NCI-H526 treated with DMSO at 0.1 percent for 48 hours (cell line): Measurements from ENCODE around the gene USH1C.

ENCODE experiments used
- DNase-seq: peaks from one replicate; lab custom pipeline; 2025; lab: John Stamatoyannopoulos, UW

Gene USH1C

DNA sequence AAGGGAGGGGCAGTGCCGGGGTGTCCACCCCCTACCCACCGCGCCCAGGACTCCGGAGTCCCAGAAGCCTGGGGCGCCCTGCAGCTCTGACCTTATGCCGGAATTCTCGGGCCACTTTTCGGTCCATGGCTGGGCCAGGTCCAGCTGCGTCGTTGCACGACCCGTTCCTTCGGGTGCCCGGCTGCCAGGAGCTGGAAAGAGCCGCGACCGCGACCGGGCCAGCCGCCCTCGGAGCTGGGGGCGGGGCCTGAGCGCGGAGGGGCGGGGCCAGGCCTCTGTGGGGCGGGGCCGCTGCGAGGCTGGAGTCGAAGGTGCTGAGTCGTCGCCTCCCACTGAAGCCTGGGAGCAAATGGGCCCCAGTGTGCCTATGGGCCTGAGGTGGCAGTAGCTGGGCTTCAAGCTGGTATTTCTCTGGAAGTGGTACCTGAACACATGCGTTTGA is at the start of gene USH1C:
TSS of gene USH1C (minus strand) at position 236 of the 442 bp plus-strand sequence. CDS start at position 127, 109 bp downstream.
- DNase-seq = peak; percentile 57

GRCh38 chr11:17593466-17594245 is 49.4 kb upstream of the USH1C start:
- no peak for DNase-seq

GRCh38 chr11:17591293-17591692 is 47.1 kb upstream of the USH1C start:
- no peak for DNase-seq

DNA sequence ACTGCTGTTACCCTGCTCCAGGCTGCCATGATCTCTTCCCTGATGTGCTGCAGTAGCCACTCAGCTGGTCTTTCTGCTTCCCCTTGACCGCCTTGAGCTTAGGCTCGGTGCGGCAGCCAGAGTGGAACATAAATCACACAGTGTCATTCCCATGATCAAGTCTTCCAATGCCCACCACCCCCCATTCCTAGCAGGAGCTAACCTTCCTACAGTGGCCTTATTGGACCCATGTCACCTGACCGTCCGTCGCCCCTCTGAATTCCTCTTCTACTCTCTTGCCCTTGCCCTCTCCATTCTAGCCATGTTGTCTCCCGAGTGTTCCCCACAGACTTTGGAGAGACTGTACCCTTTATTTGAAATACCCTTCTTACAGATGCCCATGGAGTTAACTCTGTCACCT is 46.2 kb upstream of the USH1C start:
- no peak for DNase-seq

- no peak for DNase-seq
These were observed 44.5 kb upstream of the USH1C start for GRCh38 chr11:17588721-17589120.

- DNase-seq = no peak
These were observed 44.0 kb upstream of the USH1C start for GRCh38 chr11:17588166-17588565.

GRCh38 chr11:17585911-17586695 is 41.9 kb upstream of the USH1C start:
- no peak for DNase-seq

- DNase-seq = no peak
These were observed 37.5 kb upstream of the USH1C start for GRCh38 chr11:17581732-17582053.

GRCh38 chr11:17581036-17581731 is 37.0 kb upstream of the USH1C start:
- no peak for DNase-seq

DNA sequence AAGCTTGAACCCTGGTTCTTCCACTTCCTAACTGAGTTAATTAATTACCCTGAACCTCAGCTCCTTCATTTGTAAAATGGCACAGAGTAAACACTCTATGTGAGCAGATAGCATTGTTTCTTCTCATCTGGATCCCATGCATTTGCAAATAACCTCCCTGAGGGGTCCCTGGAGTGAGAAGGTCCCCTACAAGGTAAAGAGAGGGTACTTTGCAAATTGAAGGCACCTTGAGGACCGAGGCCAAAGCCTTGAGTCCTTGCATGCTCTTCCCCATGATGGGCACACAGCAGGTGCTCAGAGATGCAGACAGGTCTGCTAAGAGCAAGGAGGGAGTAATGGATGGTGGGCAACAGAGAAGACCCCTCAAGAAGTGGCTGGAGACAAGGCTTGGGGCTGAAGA is 36.1 kb upstream of the USH1C start:
- no peak for DNase-seq

DNA sequence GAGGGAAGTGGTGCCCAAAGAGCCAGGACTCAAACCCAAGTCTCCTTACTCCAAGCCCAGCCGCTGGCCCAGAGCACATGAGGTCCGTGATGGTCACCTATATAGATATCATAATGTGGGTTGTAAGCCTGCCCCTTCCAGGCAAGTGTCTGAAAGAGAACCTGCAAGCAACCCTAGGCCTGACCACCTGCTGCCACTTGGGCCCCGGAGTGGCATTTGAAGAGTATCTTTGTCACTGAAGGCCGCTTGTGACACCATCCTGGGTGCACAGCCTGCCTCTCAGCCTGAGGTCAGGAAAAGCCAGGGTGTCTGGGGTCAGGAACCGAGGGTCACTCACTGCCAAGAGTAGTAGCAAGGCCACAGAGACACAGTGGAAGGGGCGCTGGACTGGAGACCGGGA is 35.2 kb upstream of the USH1C start:
- no peak for DNase-seq

GRCh38 chr11:17578958-17579357 is 34.7 kb upstream of the USH1C start:
- no peak for DNase-seq

- no peak for DNase-seq
These were observed 34.1 kb upstream of the USH1C start for GRCh38 chr11:17578296-17578695.

DNA sequence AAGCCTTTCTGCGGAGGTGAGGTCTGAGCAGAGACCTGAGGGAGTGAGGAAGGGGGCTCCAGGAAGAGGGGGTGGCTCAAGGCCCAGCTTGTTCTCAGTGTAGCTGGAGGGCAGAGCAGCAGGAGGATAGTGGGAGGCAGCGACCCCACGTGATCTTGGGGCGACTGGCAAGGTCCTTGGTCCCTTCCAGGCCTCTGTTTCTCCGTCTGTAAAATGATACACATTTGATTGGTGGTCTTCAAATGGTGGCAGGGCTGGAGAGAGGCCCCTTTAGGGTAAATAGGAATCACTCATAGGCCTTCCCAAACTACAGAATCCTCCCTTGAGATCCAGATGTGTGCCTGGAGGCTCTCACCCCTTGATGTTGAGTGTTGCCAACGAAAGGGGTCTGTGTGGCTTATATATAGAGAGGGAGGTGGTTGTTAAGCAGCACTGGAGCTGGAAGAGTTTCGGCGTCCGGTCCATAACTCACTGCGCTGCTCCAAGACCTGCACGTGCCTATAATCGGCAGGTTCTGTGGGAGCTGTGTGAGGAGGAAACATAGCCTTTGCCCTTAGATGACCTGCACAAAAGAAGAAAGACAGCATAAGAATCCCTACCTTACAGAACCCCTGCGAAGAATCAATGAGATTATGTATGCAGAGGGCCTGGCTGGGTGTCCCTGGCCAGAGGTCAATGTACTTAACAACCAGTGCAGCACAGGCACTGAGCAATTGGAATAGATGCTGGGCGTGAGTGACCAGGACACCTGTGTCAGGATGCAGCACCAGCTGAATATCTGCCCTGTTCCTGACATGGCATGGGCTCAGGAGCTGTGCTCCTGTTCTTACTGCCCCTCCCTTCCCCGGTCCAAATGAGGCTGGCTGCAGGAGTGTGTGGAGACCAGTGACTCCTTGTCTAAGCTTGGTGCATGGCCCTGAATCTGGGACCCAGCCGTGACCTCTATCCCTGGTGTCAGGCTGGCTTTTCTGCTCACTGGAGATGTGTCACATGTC is 31.5 kb upstream of the USH1C start:
- no peak for DNase-seq

- DNase-seq = no peak
These were observed 30.2 kb upstream of the USH1C start for GRCh38 chr11:17574141-17575091.

- DNase-seq = no peak
These were observed 29.3 kb upstream of the USH1C start for GRCh38 chr11:17573526-17573925.

GRCh38 chr11:17572791-17573460 is 28.7 kb upstream of the USH1C start:
- no peak for DNase-seq

GRCh38 chr11:17572359-17572690 is 28.1 kb upstream of the USH1C start:
- no peak for DNase-seq

- DNase-seq = no peak
These were observed 27.5 kb upstream of the USH1C start for GRCh38 chr11:17571431-17572358.
